ENCODE results near the gene LIPF.

- TF ChIP-seq CTCF (tag by site-specific recombination; IDR thresholded peaks at IDR 0.05) (no peak), WT1 (tag by site-specific recombination; IDR thresholded peaks at IDR 0.05) (no peak), ZNF335 (tag by site-specific recombination; conservative IDR thresholded peaks at IDR 0.05) (no peak)
These were observed 11.6 kb upstream of the LIPF start for GRCh38 chr10:88652616-88653015.
